ENCODE results near the gene IGF2BP3.

- TF ChIP-seq CTCF (tag by site-specific recombination; IDR thresholded peaks at IDR 0.05): no peak
- TF ChIP-seq ZNF10 (tag by site-specific recombination; IDR thresholded peaks at IDR 0.05): no peak
- no peak for TF ChIP-seq ZSCAN5A (tag by site-specific recombination; IDR thresholded peaks at IDR 0.05)
- TF ChIP-seq WT1 (tag by site-specific recombination; IDR thresholded peaks at IDR 0.05): no peak
- TF ChIP-seq ZNF121 (tag by site-specific recombination; IDR thresholded peaks at IDR 0.05): no peak
- TF ChIP-seq ZNF776 (tag by site-specific recombination; IDR thresholded peaks at IDR 0.05; ENCODE audit: borderline replicate concordance): no peak
- no peak for TF ChIP-seq ZBTB1 (tag by site-specific recombination; IDR thresholded peaks at IDR 0.05)
- no peak for TF ChIP-seq ZNF701 (tag by site-specific recombination; IDR thresholded peaks at IDR 0.05)
- TF ChIP-seq ZNF404 (tag by site-specific recombination; IDR thresholded peaks at IDR 0.05): no peak
Observed at GRCh38 chr7:23276947-23277346, 193.3 kb downstream of the IGF2BP3 start.

All from HEK293 (cell line).